Suppressor macrophage treated with lipopolysaccharide for 4 hours (primary cell): ENCODE results near the gene ATG9A.

Experiments used
- DNase-seq: peaks from one replicate; pipeline ENCODE4 v3.0.0-alpha.2; 2020

Gene ATG9A

GRCh38 chr2:219175928-219176817 is 53.3 kb downstream of the ATG9A start:
- DNase-seq = peak; percentile 67

GRCh38 chr2:219175486-219175885 is 54.0 kb downstream of the ATG9A start:
- no peak for DNase-seq

GRCh38 chr2:219174801-219175200 is 54.6 kb downstream of the ATG9A start:
- DNase-seq = no peak

- DNase-seq = no peak
These were observed 55.3 kb downstream of the ATG9A start for GRCh38 chr2:219174146-219174545.

GRCh38 chr2:219173176-219173575 is 56.3 kb downstream of the ATG9A start:
- no peak for DNase-seq

- DNase-seq = no peak
These were observed 56.9 kb downstream of the ATG9A start for GRCh38 chr2:219172231-219173154.

GRCh38 chr2:219171231-219171651 is 58.2 kb downstream of the ATG9A start:
- peak; percentile 66 for DNase-seq

GRCh38 chr2:219169930-219170654 is 59.3 kb downstream of the ATG9A start, which contains the start of gene SLC23A3:
Gene SLC23A3 (minus strand): TSS chr2:219170029. CDS start chr2:219169984, 45 bp downstream.
- no peak for DNase-seq
